GM23248 (cell line): Measurements from ENCODE around the gene SLCO1A2. TPM values are rescaled to one million over a fixed set of nuclear protein-coding genes. Genes with fewer than 3 reads are reported as not detected.

Experiments used
- DNase-seq: peaks from one replicate; pipeline ENCODE4 v3.0.0-alpha.2; 2015
- H2AFZ ChIP-seq: fragments of 200-600 bp; sonication (generic); 2 replicates; pipeline ENCODE4 v1.6.1; 2016; ENCODE audit warnings: antibody characterized with exemption
- H3F3A ChIP-seq: fragments of 200-600 bp; sonication (generic); 2 replicates; pipeline ENCODE4 v1.6.1; 2016; ENCODE audit warnings: mild to moderate bottlenecking, antibody characterized with exemption, mixed run types; ENCODE audit not compliant: insufficient read depth
- H3K27ac ChIP-seq: fragments of 200-600 bp; sonication (generic); 2 replicates; pipeline ENCODE4 v1.5.1; 2016; ENCODE audit warnings: mild to moderate bottlenecking
- H3K27me3 ChIP-seq: fragments of 200-600 bp; sonication (generic); replicated peaks from 2 replicates; pipeline ENCODE4 v1.6.1; 2016; ENCODE audit warnings: mild to moderate bottlenecking; ENCODE audit not compliant: insufficient read depth
- H3K36me3 ChIP-seq: fragments of 200-600 bp; sonication (generic); 2 replicates; pipeline ENCODE4 v1.6.1; 2016; ENCODE audit warnings: low read depth, mild to moderate bottlenecking
- H3K4me1 ChIP-seq: fragments of 200-600 bp; sonication (generic); 2 replicates; pipeline ENCODE4 v1.6.1; 2016; ENCODE audit warnings: mild to moderate bottlenecking; ENCODE audit not compliant: insufficient read depth
- H3K4me2 ChIP-seq: fragments of 200-600 bp; sonication (generic); one replicate; pipeline ENCODE4 v1.6.1; 2016; ENCODE audit warnings: mild to moderate bottlenecking; ENCODE audit not compliant: unreplicated experiment
- H3K4me3 ChIP-seq: fragments of 200-600 bp; sonication (generic); 2 replicates; pipeline ENCODE4 v1.5.1; 2016; ENCODE audit warnings: mild to moderate bottlenecking
- H3K79me2 ChIP-seq: fragments of 200-600 bp; sonication (generic); 2 replicates; pipeline ENCODE4 v1.6.1; 2016; ENCODE audit warnings: mild to moderate bottlenecking; ENCODE audit not compliant: insufficient read depth
- H3K9ac ChIP-seq: fragments of 200-600 bp; sonication (generic); 2 replicates; pipeline ENCODE4 v1.6.1; 2016; ENCODE audit warnings: mild to moderate bottlenecking
- H3K9me2 ChIP-seq: fragments of 200-600 bp; sonication (generic); 2 replicates; pipeline ENCODE4 v1.6.1; 2016; ENCODE audit warnings: mixed run types, mild to moderate bottlenecking, moderate library complexity; ENCODE audit not compliant: insufficient read depth
- H3K9me3 ChIP-seq: fragments of 200-600 bp; sonication (generic); one replicate; pipeline ENCODE4 v1.6.1; 2017; ENCODE audit warnings: low read depth
- H4K20me1 ChIP-seq: fragments of 200-600 bp; sonication (generic); 2 replicates; pipeline ENCODE4 v1.6.0; 2016; ENCODE audit not compliant: insufficient read depth
- EZH2 ChIP-seq: fragments of 200-600 bp; sonication (generic); IDR thresholded peaks from 2 replicates; pipeline ENCODE4 v1.6.1; 2018; ENCODE audit warnings: antibody characterized with exemption, mild to moderate bottlenecking; ENCODE audit not compliant: insufficient read depth, poor library complexity, severe bottlenecking
- EZH2phosphoT487 ChIP-seq: fragments of 200-600 bp; sonication (generic); IDR thresholded peaks from 2 replicates; pipeline ENCODE4 v1.6.1; 2018; ENCODE audit warnings: antibody characterized with exemption, moderate library complexity, mild to moderate bottlenecking, low read depth; ENCODE audit not compliant: insufficient read depth
- WGBS, 2 experiments: methylation state at CpG; one replicate each; pipeline ENCODE4 v1.1.6; 2015 to 2017; ENCODE audit warnings: low lambda C conversion rate in 2 of 2, low coverage in 1 of 2; ENCODE audit errors: missing lambda C conversion rate in 2 of 2; 5-methylcytosine and 5-hydroxymethylcytosine counted together
- in situ Hi-C: fragments of 300-500 bp; cut with MboI; formaldehyde crosslinking; loops from 2 replicates; pipeline ENCODE4 v1.15.0; 2020
- polyA plus RNA-seq: library from polyadenylated mRNA; unstranded; fragments of >200 nt; fragmentation: Nextera tagmentation; extraction: Ambion mirVana; gene quantifications from 2 replicates; pipeline ENCODE4 v1.2.1, GENCODE V29; 2016
- total RNA-seq: library from RNA; depleted of rRNA; stranded (reverse); fragments of >200 nt; shearing (Covaris generic); gene quantifications from 2 replicates; pipeline ENCODE4 v1.2.3, GENCODE V29; 2014

The SLCO1A2 gene
- total and polyA plus RNA-seq, 2 experiments from 2014 or later, result not detected

GRCh38 chr12:21292111-21292510, 42.6 kb downstream of the SLCO1A2 start:
- no peaks in the 10 kb centered on the region for H3K4me1 ChIP-seq
- in situ Hi-C loops, result no loop called here
- no peaks in the 10 kb centered on the region for H3K9me2 ChIP-seq
- H3K4me3 ChIP-seq, result no peak overlapping the region
- no peak overlapping the region for H2AFZ ChIP-seq
- TF ChIP-seq EZH2 (no peak), EZH2phosphoT487 (no peak)
- H3F3A ChIP-seq, result no peaks in the 10 kb centered on the region
- no peak for DNase-seq
- no peaks in the 10 kb centered on the region for H3K79me2 ChIP-seq
- H3K27ac ChIP-seq, result no peak overlapping the region
- WGBS, 2 experiments, result 69% methylated on average over 2 of the region's 2 CpGs
- no peaks in the 10 kb centered on the region for H3K9me3 ChIP-seq
- no peaks in the 10 kb centered on the region for H4K20me1 ChIP-seq
- H3K27me3 ChIP-seq, result 0 out of 2 replicates have a peak, but pooled peaks cover 7% of the 10 kb centered on the region
- H3K36me3 ChIP-seq, result no peaks in the 10 kb centered on the region
- H3K9ac ChIP-seq, result no peak overlapping the region
- H3K4me2 ChIP-seq, result no peak overlapping the region

DNA sequence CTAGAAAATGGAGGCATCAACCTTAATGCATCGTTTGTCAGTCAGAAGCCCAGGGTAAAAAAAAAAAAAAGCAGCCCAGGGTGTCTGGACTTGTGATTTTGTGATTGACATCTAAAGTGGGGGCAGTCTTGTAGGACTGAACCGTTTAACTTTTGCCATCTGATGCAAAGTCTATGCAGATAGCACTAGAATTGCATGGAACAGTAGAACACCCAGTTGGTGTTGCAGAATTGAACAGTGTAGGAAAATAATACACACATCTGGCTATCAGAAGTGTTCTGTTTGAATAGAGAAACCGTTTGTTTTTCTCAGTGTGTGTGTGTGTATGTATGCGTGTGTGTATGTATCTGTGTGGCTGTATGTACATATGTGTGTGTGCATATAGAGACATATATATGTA, 45.0 kb downstream of the SLCO1A2 start:
- no peaks in the 10 kb centered on the region for H3F3A ChIP-seq
- H3K4me2 ChIP-seq, result no peak overlapping the region
- H3K9me3 ChIP-seq, result no peaks in the 10 kb centered on the region
- no peak overlapping the region for H3K9ac ChIP-seq
- DNase-seq, result no peak
- TF ChIP-seq EZH2phosphoT487 (no peak), EZH2 (no peak)
- H3K9me2 ChIP-seq, result no peaks in the 10 kb centered on the region
- H3K4me1 ChIP-seq, result no peaks in the 10 kb centered on the region
- no peak overlapping the region for H2AFZ ChIP-seq
- in situ Hi-C loops, result no loop called here
- H4K20me1 ChIP-seq, result no peaks in the 10 kb centered on the region
- H3K36me3 ChIP-seq, result no peaks in the 10 kb centered on the region
- H3K27me3 ChIP-seq, result 0 out of 2 replicates have a peak, but pooled peaks cover 6% of the 10 kb centered on the region
- no peak overlapping the region for H3K4me3 ChIP-seq
- no peaks in the 10 kb centered on the region for H3K79me2 ChIP-seq
- no peak overlapping the region for H3K27ac ChIP-seq
- 13 to 16% methylated on average over 4 of the region's 4 CpGs for WGBS, 2 experiments

DNA sequence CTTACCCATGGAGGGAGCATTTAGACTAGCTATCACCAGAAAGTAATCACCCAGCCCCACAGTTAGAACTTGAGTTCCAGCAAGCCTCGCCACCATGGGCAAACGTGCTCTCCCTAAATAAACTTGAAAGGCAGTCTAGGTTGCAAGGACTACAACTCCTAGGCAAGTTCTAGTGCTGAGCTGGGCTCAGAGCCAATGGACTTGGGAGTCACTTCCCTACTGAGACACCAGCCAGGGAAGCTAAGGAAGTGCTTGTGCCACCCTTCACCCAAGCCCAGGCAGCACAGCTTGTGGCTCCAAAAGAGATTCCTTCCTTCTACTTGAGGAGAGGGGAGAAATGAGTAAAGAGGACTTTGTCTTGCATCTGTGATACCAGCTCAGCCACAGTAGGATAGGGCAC, 57.9 kb downstream of the SLCO1A2 start:
- H3K9ac ChIP-seq, result no peak overlapping the region
- H2AFZ ChIP-seq, result no peak overlapping the region
- H3K27me3 ChIP-seq, result no peaks in the 10 kb centered on the region
- H3K4me1 ChIP-seq, result no peaks in the 10 kb centered on the region
- H3K9me3 ChIP-seq, result no peaks in the 10 kb centered on the region
- H3K4me2 ChIP-seq, result no peak overlapping the region
- TF ChIP-seq EZH2, result no peak
- TF ChIP-seq EZH2phosphoT487, result no peak
- H3K79me2 ChIP-seq, result no peaks in the 10 kb centered on the region
- 8 to 19% methylated on average over 2 of the region's 2 CpGs for WGBS, 2 experiments
- no peak overlapping the region for H3K4me3 ChIP-seq
- DNase-seq, result no peak
- in situ Hi-C loops, result no loop called here
- no peaks in the 10 kb centered on the region for H3K9me2 ChIP-seq
- H3F3A ChIP-seq, result no peaks in the 10 kb centered on the region
- no peaks in the 10 kb centered on the region for H3K36me3 ChIP-seq
- H4K20me1 ChIP-seq, result no peaks in the 10 kb centered on the region
- H3K27ac ChIP-seq, result no peak overlapping the region

DNA sequence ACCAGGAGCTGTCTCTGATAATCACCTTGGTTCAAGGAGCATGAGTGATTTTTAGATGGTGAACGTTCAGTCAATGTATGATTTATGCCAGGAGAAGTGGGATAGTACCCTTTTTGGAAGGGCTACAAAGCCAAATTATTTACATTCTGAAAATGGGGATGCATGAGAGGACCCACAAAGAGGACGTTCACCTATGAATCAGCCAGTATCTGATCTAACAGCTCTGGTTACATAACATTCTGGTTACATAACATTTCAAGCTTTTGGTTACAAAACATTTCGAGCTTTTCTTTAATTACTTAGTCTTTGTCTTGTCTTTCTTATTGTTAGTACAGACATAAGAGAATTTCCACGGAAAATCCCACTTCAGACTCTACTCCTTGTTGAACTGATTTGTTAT, 68.8 kb downstream of the SLCO1A2 start:
- Histone ChIP-seq H4K20me1 (no peaks in the 10 kb centered on the region), H3K4me2 (no peak overlapping the region), H3K27me3 (no peaks in the 10 kb centered on the region), H2AFZ (no peak overlapping the region), H3K36me3 (no peaks in the 10 kb centered on the region), H3K4me1 (no peaks in the 10 kb centered on the region), H3K9me2 (no peaks in the 10 kb centered on the region), H3K9ac (no peak overlapping the region), H3K79me2 (no peaks in the 10 kb centered on the region), H3F3A (no peaks in the 10 kb centered on the region), H3K4me3 (no peak overlapping the region), H3K27ac (no peak overlapping the region), H3K9me3 (no peaks in the 10 kb centered on the region)
- DNase-seq, result no peak
- no peak for TF ChIP-seq EZH2
- no peak for TF ChIP-seq EZH2phosphoT487
- WGBS, 2 experiments, result 9 to 13% methylated on average over 4 of the region's 4 CpGs
- in situ Hi-C loops, result no loop called here

- no peak overlapping the region for H3K9ac ChIP-seq
- no peaks in the 10 kb centered on the region for H3K9me2 ChIP-seq
- H3F3A ChIP-seq, result no peaks in the 10 kb centered on the region
- H3K79me2 ChIP-seq, result no peaks in the 10 kb centered on the region
- TF ChIP-seq EZH2, result no peak
- TF ChIP-seq EZH2phosphoT487, result no peak
- H2AFZ ChIP-seq, result no peak overlapping the region
- H3K9me3 ChIP-seq, result peaks cover 6% of the 10 kb centered on the region
- no peak overlapping the region for H3K4me2 ChIP-seq
- no peaks in the 10 kb centered on the region for H3K4me1 ChIP-seq
- H3K36me3 ChIP-seq, result no peaks in the 10 kb centered on the region
- H3K27ac ChIP-seq, result no peak overlapping the region
- no peaks in the 10 kb centered on the region for H4K20me1 ChIP-seq
- no peaks in the 10 kb centered on the region for H3K27me3 ChIP-seq
- in situ Hi-C loops, result no loop called here
- no peak for DNase-seq
- H3K4me3 ChIP-seq, result no peak overlapping the region
Measured at GRCh38 chr12:21264232-21264631, 70.5 kb downstream of the SLCO1A2 start.
